SK-N-MC (cell line): ENCODE data around the gene BICC1.

Experiments used
- DNase-seq: peaks from one replicate; pipeline ENCODE4 v3.0.0-alpha.2; 2011; ENCODE audit warnings: low read depth, low spot score
- H3K27ac ChIP-seq: fragments of 200-600 bp; sonication (generic); 2 replicates; pipeline ENCODE4 v1.5.1; 2016; ENCODE audit warnings: mixed run types
- H3K36me3 ChIP-seq: fragments of 200-600 bp; sonication (generic); 2 replicates; pipeline ENCODE4 v1.6.1; 2017; ENCODE audit warnings: antibody characterized with exemption, low read length, mixed read lengths; ENCODE audit not compliant: insufficient read depth
- H3K4me3 ChIP-seq: fragments of 200-600 bp; sonication (generic); 2 replicates; pipeline ENCODE4 v1.5.1; 2016
- H3K9ac ChIP-seq: fragments of 200-600 bp; sonication (generic); 2 replicates; pipeline ENCODE4 v1.8.0; 2017; ENCODE audit warnings: mixed run types, mixed read lengths; ENCODE audit not compliant: insufficient read length
- H3K9me3 ChIP-seq: fragments of 200-600 bp; sonication (generic); 2 replicates; pipeline ENCODE4 v1.6.1; 2017; ENCODE audit warnings: low read depth, mild to moderate bottlenecking, antibody characterized with exemption, low read length, moderate library complexity, mixed read lengths
- EZH2 ChIP-seq: fragments of 200-600 bp; sonication (generic); IDR thresholded peaks from one replicate; pipeline ENCODE4 v1.6.1; 2017; ENCODE audit warnings: antibody characterized with exemption
- FOXP2 ChIP-seq: optimal IDR thresholded peaks from 2 replicates; pipeline ENCODE3; 2011; ENCODE audit warnings: mild to moderate bottlenecking, moderate library complexity; ENCODE audit not compliant: insufficient read depth; ENCODE audit errors: extremely low read length, control extremely low read depth
- POLR2AphosphoS5 ChIP-seq: IDR thresholded peaks from 2 replicates; pipeline ENCODE4 v1.6.1; 2012; ENCODE audit warnings: mild to moderate bottlenecking, low read depth, low read length, borderline replicate concordance

Gene BICC1

DNA sequence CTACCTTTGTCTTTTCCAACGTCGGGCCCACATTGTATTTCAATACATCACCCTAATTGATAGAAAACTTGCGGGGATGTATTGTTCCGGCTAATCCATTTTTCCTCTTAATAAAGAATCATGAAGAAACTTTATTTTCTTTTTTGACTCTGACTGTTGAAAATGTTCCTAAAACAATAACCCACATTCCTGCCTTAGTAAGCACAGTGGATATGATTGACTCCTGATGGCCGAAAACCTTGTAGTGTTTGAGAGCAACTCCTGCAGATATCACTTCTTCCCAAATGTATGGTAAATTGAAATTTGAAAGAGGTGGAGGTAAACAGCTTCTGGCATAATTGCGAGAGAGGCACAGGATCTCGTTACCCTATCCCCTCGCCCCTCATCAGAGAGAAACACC is 65.7 kb downstream of the BICC1 start:
- H3K4me3 ChIP-seq, result no peak overlapping the region
- H3K9ac ChIP-seq, result no peak overlapping the region
- no peak overlapping the region for H3K27ac ChIP-seq
- TF ChIP-seq EZH2 (no peak), FOXP2 (no peak), POLR2AphosphoS5 (no peak)
- no peaks in the 10 kb centered on the region for H3K36me3 ChIP-seq
- DNase-seq, result no peak
- H3K9me3 ChIP-seq, result no peaks in the 10 kb centered on the region

DNA sequence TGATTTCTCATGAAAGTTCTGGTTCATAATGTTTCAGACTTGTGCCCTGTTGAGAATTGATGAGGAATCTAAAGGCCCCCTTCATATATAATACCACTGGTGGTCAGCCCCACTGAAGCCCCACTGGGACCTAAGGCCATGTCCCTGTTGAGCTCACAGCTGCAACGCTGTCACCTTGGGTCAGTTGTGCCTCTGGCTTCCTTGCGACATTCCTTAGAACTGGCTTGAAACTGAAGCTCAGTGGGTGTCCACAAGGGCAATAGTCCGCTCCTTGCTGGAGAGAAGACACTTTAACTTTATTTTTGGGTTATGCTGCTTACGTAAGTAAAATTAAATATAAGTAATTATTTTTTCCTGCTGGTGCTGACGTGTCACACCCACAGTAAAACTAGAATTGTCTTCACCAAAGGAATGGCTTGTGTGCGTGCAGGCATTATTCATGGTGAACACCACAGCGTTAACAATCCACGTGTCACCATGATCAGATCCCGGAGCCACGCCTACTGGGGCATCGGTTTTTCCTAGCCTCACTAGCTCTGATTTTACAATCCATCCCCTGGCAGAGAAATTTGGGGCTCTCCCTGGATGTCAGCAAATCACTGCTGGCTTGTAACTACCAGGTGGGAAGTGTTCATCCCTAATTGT is 66.5 kb downstream of the BICC1 start:
- TF ChIP-seq EZH2 (no peak), POLR2AphosphoS5 (no peak), FOXP2 (no peak)
- Histone ChIP-seq H3K27ac (no peak overlapping the region), H3K9me3 (no peaks in the 10 kb centered on the region), H3K9ac (no peak overlapping the region), H3K36me3 (no peaks in the 10 kb centered on the region), H3K4me3 (no peak overlapping the region)
- DNase-seq, result no peak

DNA sequence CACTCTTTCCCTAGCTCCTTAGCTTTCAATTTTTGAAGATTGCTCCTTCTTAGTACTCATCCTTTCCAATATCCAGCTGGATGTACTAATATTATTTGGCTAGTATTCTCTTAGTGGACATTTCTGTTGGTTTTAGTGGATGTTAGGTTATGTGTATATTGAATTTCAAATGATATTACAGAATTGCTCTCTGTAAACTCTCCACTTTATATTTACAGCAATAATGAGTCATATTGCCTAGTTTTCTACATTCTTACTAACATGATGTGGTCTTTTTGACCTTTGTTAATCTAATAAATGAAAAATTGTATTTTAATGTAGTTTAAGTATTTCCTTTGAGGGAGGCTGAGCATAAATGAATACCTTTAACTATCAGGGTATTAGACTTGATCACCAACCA is 69.4 kb downstream of the BICC1 start:
- Histone ChIP-seq H3K27ac (no peak overlapping the region), H3K9me3 (no peaks in the 10 kb centered on the region), H3K36me3 (no peaks in the 10 kb centered on the region), H3K4me3 (no peak overlapping the region), H3K9ac (no peak overlapping the region)
- TF ChIP-seq FOXP2 (no peak), POLR2AphosphoS5 (no peak), EZH2 (no peak)
- no peak for DNase-seq

DNA sequence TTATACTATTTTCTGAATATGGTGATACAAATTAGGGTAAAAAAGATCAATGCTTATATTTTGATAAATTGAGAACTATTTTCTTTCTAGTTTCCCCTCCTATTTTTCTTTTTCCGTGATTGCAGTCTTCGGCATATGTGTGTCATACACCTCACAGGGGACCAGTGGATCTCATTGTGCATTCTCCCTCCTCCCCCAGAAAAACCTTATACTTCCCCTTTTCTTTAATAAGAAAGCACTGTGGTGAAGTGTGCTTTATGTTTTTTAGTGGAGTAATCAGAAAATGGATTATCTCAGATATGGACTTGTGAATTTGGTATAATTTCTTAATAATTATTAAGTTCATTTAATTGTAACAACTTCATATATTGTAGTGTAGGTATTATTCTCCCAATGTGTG is 72.8 kb downstream of the BICC1 start:
- Histone ChIP-seq H3K36me3 (no peaks in the 10 kb centered on the region), H3K4me3 (no peak overlapping the region), H3K9ac (no peak overlapping the region), H3K27ac (no peak overlapping the region), H3K9me3 (no peaks in the 10 kb centered on the region)
- no peak for DNase-seq
- TF ChIP-seq FOXP2, result no peak

DNA sequence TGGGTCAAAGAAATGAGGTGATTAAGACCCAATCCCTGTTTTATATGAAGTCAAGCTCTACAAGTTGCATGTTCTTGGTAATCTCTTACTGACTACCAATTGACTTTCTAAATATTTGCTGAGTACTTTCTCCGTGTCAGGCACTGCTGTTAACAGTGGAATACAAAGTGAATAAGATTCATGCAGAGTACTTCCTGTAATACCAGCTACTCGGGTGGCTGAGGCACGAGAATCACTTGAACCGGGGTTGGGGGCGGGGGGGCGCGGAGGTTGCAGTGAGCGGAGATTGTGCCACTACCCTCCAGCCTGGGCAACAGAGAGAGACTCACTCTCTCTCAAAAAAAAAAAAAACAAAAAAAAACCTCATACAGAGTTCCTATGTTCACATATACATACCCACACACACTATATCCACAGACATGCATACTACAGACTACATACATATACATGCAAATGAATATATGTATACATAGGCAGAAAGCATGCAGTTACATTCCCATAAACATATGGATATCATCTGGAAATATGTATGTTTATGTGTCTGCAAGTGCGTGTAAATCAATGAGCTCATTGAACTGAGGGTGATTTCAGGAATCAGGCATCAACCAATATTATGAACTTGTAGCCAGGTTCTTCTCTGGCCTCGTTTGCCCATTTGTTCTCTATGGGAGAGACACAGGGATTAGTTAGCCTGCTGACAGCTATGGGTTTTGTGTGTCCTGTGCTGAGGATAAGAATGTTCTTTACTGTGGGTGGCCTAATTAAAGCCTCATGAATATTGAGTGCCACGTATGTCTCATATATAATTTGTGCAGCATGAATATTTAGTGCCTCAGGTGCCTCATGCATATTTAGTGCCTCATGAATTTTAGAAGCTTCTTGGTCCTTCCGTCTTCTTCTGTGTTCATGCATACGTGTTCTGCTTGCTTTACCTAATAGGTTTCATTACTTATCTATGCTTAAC is 73.9 kb downstream of the BICC1 start:
- no peak for DNase-seq
- H3K36me3 ChIP-seq, result no peaks in the 10 kb centered on the region
- H3K4me3 ChIP-seq, result no peak overlapping the region
- H3K9me3 ChIP-seq, result no peaks in the 10 kb centered on the region
- H3K9ac ChIP-seq, result no peak overlapping the region
- TF ChIP-seq POLR2AphosphoS5, result no peak
- no peak for TF ChIP-seq FOXP2
- TF ChIP-seq EZH2, result no peak
- H3K27ac ChIP-seq, result no peak overlapping the region

DNA sequence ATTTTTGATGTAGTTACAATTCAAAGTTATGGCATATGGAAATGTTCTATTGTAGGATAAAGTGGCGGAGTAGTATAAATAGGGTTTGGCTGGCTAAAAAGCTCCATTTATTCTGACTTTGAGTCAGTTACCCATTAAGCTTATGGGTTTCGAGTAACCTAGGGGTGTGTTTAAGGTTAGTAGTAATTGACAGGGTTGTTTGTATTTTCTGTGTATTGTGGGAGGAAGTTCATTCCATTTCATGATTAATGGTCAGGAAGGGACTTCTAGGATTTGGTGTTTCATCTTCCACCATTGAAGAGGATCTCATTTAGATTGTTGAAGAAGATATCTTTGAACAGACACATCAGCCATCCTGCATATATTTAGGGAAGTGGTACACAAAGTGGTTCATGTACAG is 75.0 kb downstream of the BICC1 start:
- Histone ChIP-seq H3K9me3 (no peaks in the 10 kb centered on the region), H3K9ac (no peak overlapping the region), H3K36me3 (no peaks in the 10 kb centered on the region), H3K27ac (no peak overlapping the region), H3K4me3 (no peak overlapping the region)
- TF ChIP-seq POLR2AphosphoS5 (no peak), EZH2 (no peak), FOXP2 (no peak)
- DNase-seq, result no peak

DNA sequence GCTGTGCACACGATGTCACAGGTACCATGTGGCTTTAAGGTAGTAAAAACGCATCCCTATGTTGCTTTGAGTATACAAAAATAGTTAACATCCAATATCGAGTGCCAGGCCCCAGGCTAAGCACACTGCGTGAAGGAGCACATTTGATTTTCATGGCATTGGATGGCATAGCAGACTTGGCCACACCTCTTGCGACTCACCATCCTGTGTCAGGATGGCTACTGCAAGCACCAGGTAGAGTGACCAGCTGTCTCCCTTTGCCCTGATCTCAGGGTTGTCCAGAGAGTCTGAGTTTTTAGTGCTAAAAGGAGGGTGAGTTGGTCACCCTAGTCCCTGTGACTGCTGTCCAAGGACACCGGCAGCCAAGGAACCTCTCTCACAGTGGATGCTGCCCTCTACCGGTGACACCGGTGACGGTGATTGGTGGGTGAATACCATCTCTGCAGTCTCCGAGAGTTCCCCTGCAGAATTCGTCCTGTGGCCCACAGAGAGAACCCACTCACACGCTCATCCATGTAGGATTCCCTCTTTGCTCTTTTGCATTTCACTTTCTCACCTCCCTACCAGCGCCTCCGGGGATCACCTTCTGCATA is 76.1 kb downstream of the BICC1 start:
- no peak for DNase-seq
- no peak overlapping the region for H3K9ac ChIP-seq
- TF ChIP-seq FOXP2, result no peak
- no peak for TF ChIP-seq POLR2AphosphoS5
- no peak for TF ChIP-seq EZH2
- H3K36me3 ChIP-seq, result no peaks in the 10 kb centered on the region
- H3K9me3 ChIP-seq, result no peaks in the 10 kb centered on the region
- no peak overlapping the region for H3K4me3 ChIP-seq
- H3K27ac ChIP-seq, result no peak overlapping the region

DNA sequence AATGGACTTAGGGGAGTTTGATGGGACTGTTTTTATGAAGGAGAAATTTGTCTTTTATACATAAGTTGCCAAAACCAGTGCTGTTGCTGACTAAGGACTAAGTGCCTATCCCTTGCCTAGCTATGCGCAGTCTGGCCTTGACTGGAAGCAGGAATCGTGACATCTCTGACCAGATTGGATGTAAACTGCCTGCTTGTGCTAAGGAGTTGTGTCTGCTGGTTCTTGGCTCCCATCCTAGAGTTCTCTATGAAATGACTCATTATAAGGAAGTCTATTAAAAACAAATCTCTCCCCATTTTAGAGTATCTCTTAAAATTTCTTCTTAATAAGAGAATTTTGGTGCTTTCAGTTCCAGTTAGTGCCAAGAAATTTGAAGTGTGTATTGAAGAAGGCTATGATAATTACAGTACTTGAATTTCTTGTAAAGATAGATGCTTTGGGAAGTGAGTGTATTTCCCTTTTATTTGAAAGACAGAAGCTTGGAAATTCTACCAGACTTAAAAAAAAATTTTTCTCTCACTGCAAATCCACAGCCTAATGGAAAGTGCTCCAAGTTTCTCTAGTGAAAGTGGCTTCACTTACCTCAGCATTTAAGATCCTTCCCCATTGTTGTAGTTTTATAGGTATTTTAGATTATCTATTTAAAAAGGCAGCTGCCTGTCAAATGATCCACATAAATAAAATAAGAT is 77.6 kb downstream of the BICC1 start:
- DNase-seq, result no peak
- no peaks in the 10 kb centered on the region for H3K36me3 ChIP-seq
- no peak overlapping the region for H3K27ac ChIP-seq
- TF ChIP-seq EZH2, result no peak
- TF ChIP-seq POLR2AphosphoS5, result no peak
- TF ChIP-seq FOXP2, result no peak
- H3K9me3 ChIP-seq, result no peaks in the 10 kb centered on the region
- H3K4me3 ChIP-seq, result no peak overlapping the region
- H3K9ac ChIP-seq, result no peak overlapping the region

DNA sequence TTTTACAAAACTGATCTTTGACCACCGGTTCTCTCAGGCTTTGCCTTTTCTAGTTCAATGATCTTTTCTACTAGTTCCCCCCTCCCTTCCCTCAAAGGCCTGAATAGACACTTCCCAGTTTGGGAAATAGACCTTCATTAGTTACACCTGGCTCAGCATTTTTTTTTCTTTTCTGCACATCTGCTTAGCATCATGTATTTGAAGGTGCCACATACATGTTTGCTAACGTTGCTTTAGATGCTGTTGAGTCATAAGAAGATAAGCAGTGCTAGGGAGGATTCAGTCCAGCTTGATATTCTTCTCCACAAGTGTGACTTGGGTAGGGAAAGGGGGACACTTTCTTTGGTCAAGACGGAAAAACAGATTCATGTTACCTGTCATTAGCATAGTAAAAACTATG is 78.3 kb downstream of the BICC1 start:
- H3K36me3 ChIP-seq, result no peaks in the 10 kb centered on the region
- H3K27ac ChIP-seq, result no peak overlapping the region
- H3K9me3 ChIP-seq, result no peaks in the 10 kb centered on the region
- DNase-seq, result no peak
- no peak for TF ChIP-seq EZH2
- no peak for TF ChIP-seq POLR2AphosphoS5
- TF ChIP-seq FOXP2, result no peak
- no peak overlapping the region for H3K4me3 ChIP-seq
- H3K9ac ChIP-seq, result no peak overlapping the region
